HL-60 (cell line): ENCODE results near the gene CAMK2B.

Experiments
- DNase-seq, 2 experiments: peaks; one replicate each; pipeline ENCODE4 v3.0.0-alpha.2; 2010 to 2020; ENCODE audit warnings: low read depth in 1 of 2, low spot score in 1 of 2
- H3K27ac ChIP-seq: fragments of 250-450 bp; sonication (Bioruptor Pico); replicated peaks from 2 replicates; pipeline ENCODE4 v1.5.1; 2020; ENCODE audit warnings: mild to moderate bottlenecking, moderate library complexity
- H3K27me3 ChIP-seq: fragments of 250-450 bp; sonication (Bioruptor Pico); 2 replicates; pipeline ENCODE4 v1.5.1; 2021; ENCODE audit warnings: mild to moderate bottlenecking, moderate library complexity; ENCODE audit not compliant: insufficient read depth, poor library complexity, severe bottlenecking
- H3K4me3 ChIP-seq: replicated peaks from 2 replicates; pipeline ENCODE4 v1.5.1; 2011; ENCODE audit warnings: mild to moderate bottlenecking, control low read depth, low read length; ENCODE audit not compliant: insufficient read depth
- CTCF ChIP-seq: IDR thresholded peaks from one replicate; pipeline ENCODE4 v1.5.1; 2011; ENCODE audit warnings: low read length, control low read depth, inconsistent platforms; ENCODE audit not compliant: insufficient read depth
- GABPA ChIP-seq: IDR thresholded peaks from 2 replicates; pipeline ENCODE4 v1.6.1; 2012; ENCODE audit warnings: low read depth
- POLR2AphosphoS5 ChIP-seq: IDR thresholded peaks from 2 replicates; pipeline ENCODE4 v1.6.1; 2012; ENCODE audit warnings: low read depth
- REST ChIP-seq: IDR thresholded peaks from 2 replicates; pipeline ENCODE4 v1.6.1; 2012; ENCODE audit warnings: low read depth; ENCODE audit not compliant: insufficient replicate concordance
- SPI1 ChIP-seq: IDR thresholded peaks from 2 replicates; pipeline ENCODE4 v1.6.1; 2012; ENCODE audit warnings: low read depth, mild to moderate bottlenecking, borderline replicate concordance

Gene CAMK2B

GRCh38 chr7:44320794-44321371 is 4.5 kb downstream of the CAMK2B start:
- no peak for DNase-seq
- TF ChIP-seq SPI1 (no peak), REST (no peak), GABPA (no peak), POLR2AphosphoS5 (no peak), CTCF (no peak)
- peaks cover 17% of the 10 kb centered on the region for H3K27me3 ChIP-seq
- no peak overlapping the region for H3K4me3 ChIP-seq
- no peak overlapping the region for H3K27ac ChIP-seq

GRCh38 chr7:44320141-44320540 is 5.3 kb downstream of the CAMK2B start:
- peaks cover 17% of the 10 kb centered on the region for H3K27me3 ChIP-seq
- H3K27ac ChIP-seq: no peak overlapping the region
- H3K4me3 ChIP-seq: no peak overlapping the region

More at GRCh38 chr7:44320141-44320540, 5.3 kb downstream of the CAMK2B start:
- TF ChIP-seq GABPA (no peak), SPI1 (no peak), REST (no peak), POLR2AphosphoS5 (no peak), CTCF (no peak)
- DNase-seq: no peak
